Psoas muscle (tissue), 8 donors: ENCODE measurements around the gene TTBK2. TPM values are rescaled to one million over a fixed set of nuclear protein-coding genes. Genes with fewer than 3 reads are reported as not detected.

Experiments
- ATAC-seq, 4 donors: fragments of 200-7000 bp; cut with Tn5 transposase; one replicate each; pipeline ENCODE4 v1.9.1; 2020; ENCODE audit warnings: moderate library complexity in 3 of 4, mild to moderate bottlenecking in 2 of 4
- DNase-seq, 2 donors: peaks; one replicate each; pipeline ENCODE4 v3.0.0-alpha.2; 2020
- H3K27ac ChIP-seq: fragments of 200-600 bp; one replicate; pipeline ENCODE4 v1.8.0; 2022
- H3K27me3 ChIP-seq, 3 donors: fragments of 200-600 bp in 1 of 3; one replicate each; pipeline versions ENCODE4 v1.6.1 to v1.8.0; 2013 to 2022; ENCODE audit warnings: low read length in 2 of 3, mild to moderate bottlenecking in 2 of 3, moderate library complexity in 1 of 3; ENCODE audit not compliant: insufficient read depth in 3 of 3
- H3K36me3 ChIP-seq, 2 donors: fragments of 200-600 bp in 1 of 2; one replicate each; pipeline versions ENCODE4 v1.6.1 to v1.8.0; 2013 to 2022; ENCODE audit warnings: low read depth in 1 of 2, mild to moderate bottlenecking in 1 of 2, moderate library complexity in 1 of 2; ENCODE audit not compliant: insufficient read depth in 1 of 2
- H3K4me1 ChIP-seq: fragments of 200-600 bp; one replicate; pipeline ENCODE4 v1.8.0; 2022
- H3K4me3 ChIP-seq: fragments of 200-600 bp; one replicate; pipeline ENCODE4 v1.8.0; 2022; ENCODE audit warnings: mild to moderate bottlenecking
- H3K9me3 ChIP-seq: fragments of 200-600 bp; one replicate; pipeline ENCODE4 v1.8.0; 2022
- WGBS, 3 donors: extraction: QIAGEN DNeasy Blood & Tissue Kit; methylation state at CpG; one replicate each; pipeline versions ENCODE4 v1.1.6 to v1.1.7; 2013; 5-methylcytosine and 5-hydroxymethylcytosine counted together
- intact Hi-C, 2 donors: fragments of 100-400 bp; cut with DNase I; formaldehyde crosslinking; loops; one replicate each; pipeline versions ENCODE4 v1.11.0 to v1.14.2; 2022
- polyA plus RNA-seq, 3 donors: library from polyadenylated mRNA; stranded (reverse); fragments of 200-250 nt; gene quantifications; one replicate each; pipeline ENCODE4 v1.2.3, GENCODE V29; 2013
- total RNA-seq, 4 donors: library from RNA; stranded (reverse); fragmentation: NEBNext Ultra II Directional in 2 of 4; extraction: Animal tissue kit (Norgen Biotek cat#: 25700) in 2 of 4; gene quantifications; one replicate each; pipeline versions ENCODE4 v1.2.1 to v1.2.4, GENCODE V29; 2021 to 2023
- TF ChIP-seq, protein P1 (sequence below): fragments of 200-600 bp; IDR thresholded peaks from one replicate; pipeline ENCODE4 v1.8.0; 2022; ENCODE audit warnings: antibody characterized with exemption
- donor health status: healthy with polysubstance abuse.
- donor health status: DM: no; HTN: no; CAD: no; lungs with moderate emphysema.
- donor health status: Bipolar disorder and iron deficiency.
- donor health status: healthy.
- donor health status: DM: yes; HTN: yes; CAD: no.
- donor health status: DM: no; HTN: no; CAD: no.
- donor health status: DM: no; HTN: no; CAD: no.
- donor health status: DM: yes; HTN: yes; CAD: no.

Gene TTBK2
- total and polyA plus RNA-seq, 7 donors: 1.4 to 23.0 (median 15.8) TPM

DNA sequence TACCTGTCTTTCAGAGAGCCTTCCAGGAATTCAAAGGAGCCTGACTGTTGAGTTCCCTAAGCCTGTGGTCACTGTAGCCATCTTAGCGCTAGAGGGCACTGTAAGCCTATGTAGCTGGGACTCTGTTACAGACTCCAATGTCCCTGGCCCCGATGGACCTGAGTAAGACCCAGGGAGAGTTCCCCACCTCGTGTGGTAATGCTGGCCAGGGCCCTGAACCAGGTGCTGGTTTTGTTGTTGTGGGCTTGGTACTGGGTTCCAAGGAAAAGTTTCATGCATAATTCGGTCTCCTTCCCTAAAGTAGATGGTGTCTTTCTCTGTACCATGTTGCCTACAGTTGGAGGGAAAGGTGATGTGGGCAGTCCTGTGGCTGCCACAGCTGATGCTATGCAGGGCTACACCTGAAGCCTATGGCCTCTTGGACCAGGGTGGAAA, 216.1 kb downstream of the TTBK2 start:
- peaks cover 7% of the 10 kb centered on the region for H3K9me3 ChIP-seq
- TF ChIP-seq, protein P1, sequence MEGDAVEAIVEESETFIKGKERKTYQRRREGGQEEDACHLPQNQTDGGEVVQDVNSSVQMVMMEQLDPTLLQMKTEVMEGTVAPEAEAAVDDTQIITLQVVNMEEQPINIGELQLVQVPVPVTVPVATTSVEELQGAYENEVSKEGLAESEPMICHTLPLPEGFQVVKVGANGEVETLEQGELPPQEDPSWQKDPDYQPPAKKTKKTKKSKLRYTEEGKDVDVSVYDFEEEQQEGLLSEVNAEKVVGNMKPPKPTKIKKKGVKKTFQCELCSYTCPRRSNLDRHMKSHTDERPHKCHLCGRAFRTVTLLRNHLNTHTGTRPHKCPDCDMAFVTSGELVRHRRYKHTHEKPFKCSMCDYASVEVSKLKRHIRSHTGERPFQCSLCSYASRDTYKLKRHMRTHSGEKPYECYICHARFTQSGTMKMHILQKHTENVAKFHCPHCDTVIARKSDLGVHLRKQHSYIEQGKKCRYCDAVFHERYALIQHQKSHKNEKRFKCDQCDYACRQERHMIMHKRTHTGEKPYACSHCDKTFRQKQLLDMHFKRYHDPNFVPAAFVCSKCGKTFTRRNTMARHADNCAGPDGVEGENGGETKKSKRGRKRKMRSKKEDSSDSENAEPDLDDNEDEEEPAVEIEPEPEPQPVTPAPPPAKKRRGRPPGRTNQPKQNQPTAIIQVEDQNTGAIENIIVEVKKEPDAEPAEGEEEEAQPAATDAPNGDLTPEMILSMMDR: peak; percentile 85
- DNase-seq (peak in 1 of 2 donors; percentile 44), ATAC-seq (peak; percentile 90 to 99 (median 96))
- no peaks in the 10 kb centered on the region for H3K36me3 ChIP-seq
- H3K27me3 ChIP-seq: no peaks in the 10 kb centered on the region
- no peaks in the 10 kb centered on the region for H3K4me1 ChIP-seq
- H3K27ac ChIP-seq: no peak overlapping the region
- intact Hi-C loops: loop anchor here (2.0 to 10.0 kb wide), 2 partner anchors 222 to 500 kb away; no protein-coding TSS in a partner anchor
- 28 to 31% (median 31%) methylated on average over 4 of the region's 4 CpGs for WGBS, 3 donors
- H3K4me3 ChIP-seq: no peak overlapping the region

DNA sequence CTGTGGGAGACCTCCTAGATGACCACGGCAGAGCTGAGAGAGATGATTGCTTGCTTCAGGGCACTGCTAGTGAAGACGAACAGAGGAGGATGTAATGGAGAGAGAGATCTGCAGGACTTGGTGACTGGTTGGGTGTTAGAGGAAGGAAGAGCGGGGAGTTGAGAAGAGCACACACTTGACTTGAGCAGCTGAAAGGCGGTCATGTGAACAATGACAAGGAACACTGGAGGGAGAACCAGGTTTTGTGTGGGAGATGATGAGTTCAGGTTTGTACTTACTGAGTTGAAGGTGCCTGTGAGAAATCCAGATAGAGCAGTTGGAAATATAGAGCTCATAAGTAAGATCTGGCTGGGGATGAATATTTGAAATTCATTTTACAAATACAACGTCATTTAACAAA, 224.0 kb downstream of the TTBK2 start:
- H3K9me3 ChIP-seq: peaks cover 7% of the 10 kb centered on the region
- peaks cover 0 to 34% of the 10 kb centered on the region in 2 donors for H3K36me3 ChIP-seq
- no peak overlapping the region for H3K4me3 ChIP-seq
- H3K27ac ChIP-seq: no peak overlapping the region
- no peaks in the 10 kb centered on the region for H3K4me1 ChIP-seq
- TF ChIP-seq, protein P1: no peak
- intact Hi-C loops: no loop called here
- WGBS, 3 donors: 80 to 90% (median 86%) methylated on average over 5 of the region's 5 CpGs
- DNase-seq (no peak), ATAC-seq (no peak)
- H3K27me3 ChIP-seq: no peaks in the 10 kb centered on the region

DNA sequence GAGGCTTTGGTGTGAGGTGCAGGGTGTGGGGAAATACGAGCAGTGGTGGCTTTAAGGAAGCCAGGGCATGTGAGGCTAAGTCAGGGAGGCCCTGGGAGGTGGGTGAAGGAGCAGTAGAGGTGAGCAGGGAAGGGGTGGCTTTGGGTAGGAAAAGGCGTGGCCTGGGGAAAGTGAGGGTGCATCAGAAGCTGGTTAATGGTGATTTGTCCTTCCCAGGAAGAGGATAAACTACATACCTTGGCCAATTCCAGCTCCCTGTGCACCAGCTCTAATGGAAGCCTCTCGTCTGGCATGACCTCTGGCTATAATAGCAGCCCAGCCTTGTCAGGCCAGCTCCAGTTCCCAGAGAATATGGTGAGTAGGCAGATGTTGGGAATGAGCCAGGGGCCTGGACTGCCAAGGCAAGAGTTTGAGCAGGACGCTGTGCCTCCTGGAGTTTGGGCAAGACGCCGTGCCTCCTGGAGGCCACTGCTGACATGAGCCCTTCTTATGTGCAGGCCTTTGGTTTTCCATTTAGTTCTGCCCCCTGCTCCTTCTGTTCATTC, 225.0 kb downstream of the TTBK2 start:
- ATAC-seq: no peak
- Histone ChIP-seq H3K4me3 (no peak overlapping the region), H3K9me3 (peaks cover 2% of the 10 kb centered on the region), H3K27ac (no peak overlapping the region), H3K27me3 (no peaks in the 10 kb centered on the region), H3K4me1 (no peaks in the 10 kb centered on the region), H3K36me3 (peaks cover 0 to 34% of the 10 kb centered on the region in 2 donors)
- 59 to 78% (median 59%) methylated on average over 6 of the region's 6 CpGs for WGBS, 3 donors
- TF ChIP-seq, protein P1: no peak
- DNase-seq: no peak
- intact Hi-C loops: no loop called here

DNA sequence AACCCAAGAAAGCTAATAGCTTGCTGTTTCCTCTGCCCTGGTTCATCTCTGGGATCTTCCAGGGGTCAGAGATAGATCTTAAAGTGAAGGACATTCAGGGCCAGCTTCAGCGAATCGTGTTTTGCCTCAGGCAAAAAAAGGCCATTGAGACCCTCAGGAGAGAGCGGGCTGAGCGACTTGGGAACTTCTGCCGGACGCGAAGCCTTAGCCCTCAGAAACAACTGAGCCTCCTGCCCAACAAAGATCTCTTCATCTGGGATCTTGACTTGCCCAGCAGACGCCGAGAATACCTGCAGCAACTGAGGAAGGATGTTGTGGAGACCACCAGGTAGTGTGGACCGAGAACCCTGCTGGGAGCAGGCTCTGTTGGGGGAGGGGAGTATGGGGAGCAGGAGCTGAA, 226.2 kb downstream of the TTBK2 start:
- Histone ChIP-seq H3K27me3 (no peaks in the 10 kb centered on the region), H3K4me1 (no peaks in the 10 kb centered on the region), H3K4me3 (no peak overlapping the region), H3K27ac (no peak overlapping the region), H3K36me3 (peaks cover 0 to 38% of the 10 kb centered on the region in 2 donors), H3K9me3 (no peaks in the 10 kb centered on the region)
- 97 to 98% (median 98%) methylated on average over 10 of the region's 10 CpGs for WGBS, 3 donors
- intact Hi-C loops: no loop called here
- DNase-seq (no peak), ATAC-seq (no peak)
- TF ChIP-seq, protein P1: no peak

DNA sequence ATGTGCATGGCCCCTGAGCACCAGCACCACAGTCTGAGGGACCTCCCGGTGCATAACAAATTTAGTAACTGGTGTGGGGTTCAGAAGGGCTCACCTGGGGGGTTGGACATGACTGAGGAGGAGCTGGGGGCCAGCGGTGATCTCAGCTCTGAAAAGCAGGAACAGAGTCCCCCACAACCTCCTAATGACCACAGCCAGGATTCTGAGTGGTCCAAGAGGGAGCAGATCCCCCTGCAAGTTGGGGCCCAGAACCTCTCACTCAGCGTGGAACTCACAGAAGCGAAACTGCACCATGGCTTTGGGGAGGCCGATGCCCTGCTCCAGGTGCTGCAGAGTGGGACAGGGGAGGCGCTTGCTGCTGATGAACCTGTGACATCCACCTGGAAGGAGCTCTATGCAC, 226.6 kb downstream of the TTBK2 start:
- intact Hi-C loops: no loop called here
- Histone ChIP-seq H3K36me3 (peaks cover 0 to 41% of the 10 kb centered on the region in 2 donors), H3K4me3 (no peak overlapping the region), H3K27ac (no peak overlapping the region), H3K27me3 (no peaks in the 10 kb centered on the region), H3K9me3 (no peaks in the 10 kb centered on the region), H3K4me1 (no peaks in the 10 kb centered on the region)
- TF ChIP-seq, protein P1: no peak
- no peak for ATAC-seq
- no peak for DNase-seq
- 94 to 97% (median 96%) methylated on average over 6 of the region's 6 CpGs for WGBS, 3 donors
